HT-29 (cell line): Measurements from ENCODE around the gene LTB4R2. TPM values are rescaled to one million over a fixed set of nuclear protein-coding genes. Genes with fewer than 3 reads are reported as not detected.
A peak's percentile ranks its signal among the peaks of the same experiment; 100 is the strongest.

Experiments used
- DNase-seq: peaks from one replicate; pipeline ENCODE4 v3.0.0-alpha.2; 2015; ENCODE audit warnings: low spot score
- total RNA-seq: library from RNA; depleted of rRNA; stranded (reverse); fragments of >200 nt; shearing (Covaris generic); gene quantifications from 2 replicates; pipeline ENCODE4 v1.2.3, GENCODE V29; 2014

Gene LTB4R2
- total RNA-seq, 1 experiment from 2014 or later: 13.3 TPM

GRCh38 chr14:24277071-24277470 is 32.9 kb upstream of the LTB4R2 start:
- DNase-seq: no peak

- no peak for DNase-seq
Observed at GRCh38 chr14:24277606-24278321, 32.2 kb upstream of the LTB4R2 start.

- DNase-seq: no peak
Observed at GRCh38 chr14:24278424-24278823, 31.5 kb upstream of the LTB4R2 start.

- DNase-seq: no peak
Observed at GRCh38 chr14:24279301-24280186, 30.4 kb upstream of the LTB4R2 start.

- no peak for DNase-seq
Observed at GRCh38 chr14:24280797-24281460, 29.0 kb upstream of the LTB4R2 start.

GRCh38 chr14:24281636-24282035 is 28.3 kb upstream of the LTB4R2 start:
- no peak for DNase-seq

GRCh38 chr14:24282736-24283135 is 27.2 kb upstream of the LTB4R2 start:
- no peak for DNase-seq

- DNase-seq: no peak
Observed at GRCh38 chr14:24283796-24284460, 26.0 kb upstream of the LTB4R2 start.

GRCh38 chr14:24284501-24285035 is 25.4 kb upstream of the LTB4R2 start:
- DNase-seq: no peak

GRCh38 chr14:24285351-24285750 is 24.6 kb upstream of the LTB4R2 start:
- no peak for DNase-seq

GRCh38 chr14:24286996-24287395 is 22.9 kb upstream of the LTB4R2 start:
- DNase-seq: no peak

- no peak for DNase-seq
Observed at GRCh38 chr14:24289649-24290280, 20.2 kb upstream of the LTB4R2 start.

GRCh38 chr14:24290746-24291145 is 19.2 kb upstream of the LTB4R2 start:
- DNase-seq: no peak

- DNase-seq: no peak
Observed at GRCh38 chr14:24291446-24292117, 18.4 kb upstream of the LTB4R2 start.

- DNase-seq: no peak
Observed at GRCh38 chr14:24292118-24292807, 17.7 kb upstream of the LTB4R2 start.

GRCh38 chr14:24293525-24293924 is 16.4 kb upstream of the LTB4R2 start:
- no peak for DNase-seq

GRCh38 chr14:24296341-24297157 is 13.4 kb upstream of the LTB4R2 start:
- DNase-seq: peak; percentile 59

- DNase-seq: peak; percentile 59
Observed at GRCh38 chr14:24297190-24297964, 12.6 kb upstream of the LTB4R2 start.
